HL-60 (cell line): ENCODE results near the gene STXBP1.

Experiments used
- DNase-seq, 2 experiments: peaks; one replicate each; pipeline ENCODE4 v3.0.0-alpha.2; 2010 to 2020; ENCODE audit warnings: low read depth in 1 of 2, low spot score in 1 of 2
- H3K27ac ChIP-seq: fragments of 250-450 bp; sonication (Bioruptor Pico); replicated peaks from 2 replicates; pipeline ENCODE4 v1.5.1; 2020; ENCODE audit warnings: mild to moderate bottlenecking, moderate library complexity
- H3K27me3 ChIP-seq: fragments of 250-450 bp; sonication (Bioruptor Pico); 2 replicates; pipeline ENCODE4 v1.5.1; 2021; ENCODE audit warnings: mild to moderate bottlenecking, moderate library complexity; ENCODE audit not compliant: insufficient read depth, poor library complexity, severe bottlenecking
- H3K4me3 ChIP-seq: replicated peaks from 2 replicates; pipeline ENCODE4 v1.5.1; 2011; ENCODE audit warnings: mild to moderate bottlenecking, control low read depth, low read length; ENCODE audit not compliant: insufficient read depth
- CTCF ChIP-seq: IDR thresholded peaks from one replicate; pipeline ENCODE4 v1.5.1; 2011; ENCODE audit warnings: low read length, control low read depth, inconsistent platforms; ENCODE audit not compliant: insufficient read depth
- GABPA ChIP-seq: IDR thresholded peaks from 2 replicates; pipeline ENCODE4 v1.6.1; 2012; ENCODE audit warnings: low read depth
- POLR2AphosphoS5 ChIP-seq: IDR thresholded peaks from 2 replicates; pipeline ENCODE4 v1.6.1; 2012; ENCODE audit warnings: low read depth
- REST ChIP-seq: IDR thresholded peaks from 2 replicates; pipeline ENCODE4 v1.6.1; 2012; ENCODE audit warnings: low read depth; ENCODE audit not compliant: insufficient replicate concordance
- SPI1 ChIP-seq: IDR thresholded peaks from 2 replicates; pipeline ENCODE4 v1.6.1; 2012; ENCODE audit warnings: low read depth, mild to moderate bottlenecking, borderline replicate concordance

The STXBP1 gene

GRCh38 chr9:127651697-127652610 lies 39.9 kb downstream of the STXBP1 start:
- DNase-seq = no peak
- Histone ChIP-seq H3K27ac (no peak overlapping the region), H3K27me3 (no peaks in the 10 kb centered on the region), H3K4me3 (no peak overlapping the region)
- no peak for TF ChIP-seq CTCF
- TF ChIP-seq POLR2AphosphoS5 = no peak
- no peak for TF ChIP-seq SPI1
- TF ChIP-seq REST = no peak
- TF ChIP-seq GABPA = no peak

DNA sequence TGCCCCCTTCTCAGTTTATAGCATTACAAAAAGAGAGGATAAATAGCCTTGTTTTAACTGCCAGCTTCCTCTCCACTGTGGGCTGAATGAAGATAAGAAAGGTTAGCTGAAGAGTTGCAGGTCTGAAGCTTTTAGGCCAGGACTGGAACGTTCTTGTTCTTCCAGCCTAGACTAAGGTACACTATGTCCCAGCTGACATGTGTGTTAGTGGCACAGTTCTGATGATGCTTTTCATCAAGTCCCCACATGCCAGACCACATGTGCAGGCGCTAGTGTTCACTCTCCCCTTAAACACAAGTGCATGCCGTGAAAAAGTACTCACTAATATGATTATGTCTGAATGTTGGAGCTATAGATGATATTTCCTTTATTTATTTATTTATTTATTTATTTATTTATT lies 40.7 kb downstream of the STXBP1 start:
- no peak overlapping the region for H3K4me3 ChIP-seq
- no peaks in the 10 kb centered on the region for H3K27me3 ChIP-seq
- no peak overlapping the region for H3K27ac ChIP-seq
- TF ChIP-seq REST (no peak), POLR2AphosphoS5 (no peak), GABPA (no peak), SPI1 (no peak), CTCF (no peak)
- DNase-seq = no peak

GRCh38 chr9:127654619-127655018 lies 42.5 kb downstream of the STXBP1 start:
- no peak overlapping the region for H3K4me3 ChIP-seq
- no peaks in the 10 kb centered on the region for H3K27me3 ChIP-seq
- TF ChIP-seq GABPA (no peak), POLR2AphosphoS5 (no peak), REST (no peak)
- H3K27ac ChIP-seq = no peak overlapping the region
- DNase-seq = no peak
